HG03342 (cell line): Measurements from ENCODE around the gene WDR70.
"Not testable (repeated sequence)": the region's sequence is repeated elsewhere in the genome, so short reads cannot be mapped to it uniquely, and the experiment has no call there.

Experiments
- ATAC-seq: cut with Tn5 transposase; IDR thresholded peaks from one replicate; pipeline ENCODE4 v1.9.1; 2021; ENCODE audit warnings: mild to moderate bottlenecking, moderate library complexity; ENCODE audit not compliant: unreplicated experiment

The WDR70 gene

DNA sequence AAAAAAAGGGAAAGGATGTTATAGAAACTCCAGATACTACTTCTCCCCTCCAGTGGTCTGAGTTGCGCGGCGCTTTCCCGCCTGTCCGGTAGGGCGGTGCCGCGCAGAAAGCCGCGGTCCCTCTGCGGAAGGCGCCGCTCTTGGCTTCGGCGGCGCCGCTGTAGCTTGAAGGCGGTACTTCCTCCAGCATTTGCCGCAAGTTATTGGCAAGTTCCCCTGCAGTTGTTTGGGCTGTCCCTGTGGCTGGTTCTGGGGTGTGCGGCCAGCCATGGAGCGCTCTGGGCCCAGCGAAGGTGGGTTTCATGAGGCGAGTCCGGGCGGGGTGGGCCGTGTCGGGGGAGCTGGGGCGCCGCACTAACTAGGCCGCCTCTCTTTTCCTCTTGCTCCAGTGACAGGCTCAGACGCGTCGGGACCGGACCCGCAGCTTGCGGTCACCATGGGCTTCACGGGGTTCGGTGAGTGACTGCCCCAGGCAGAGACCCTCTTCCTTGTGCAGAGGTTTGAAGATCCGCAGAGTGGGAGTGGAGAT is at the start of gene WDR70:
Gene WDR70 (plus strand): TSS at position 219 of the 529 bp plus-strand sequence. CDS start 50 bp downstream, at position 269.
- peak; percentile 98 for ATAC-seq

DNA sequence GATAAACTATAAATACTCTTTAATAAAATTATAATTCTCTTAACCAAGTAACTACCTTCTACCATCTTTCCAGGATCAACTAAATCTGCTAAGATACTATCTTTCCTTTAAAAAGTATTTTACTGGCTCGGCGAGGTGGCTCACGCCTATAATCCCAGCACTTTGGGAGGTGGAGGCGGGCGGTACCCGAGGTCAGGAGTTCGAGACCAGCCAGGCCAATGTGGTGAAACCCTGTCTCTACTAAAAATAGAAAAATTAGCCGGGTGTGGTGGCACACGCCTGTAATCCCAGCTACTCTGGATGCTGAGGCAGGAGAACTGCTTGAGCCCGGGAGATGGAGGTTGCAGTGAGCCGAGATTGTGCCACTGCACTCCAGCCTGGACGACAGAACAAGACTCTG is 44.4 kb upstream of the WDR70 start:
- not testable (repeated sequence) for ATAC-seq

DNA sequence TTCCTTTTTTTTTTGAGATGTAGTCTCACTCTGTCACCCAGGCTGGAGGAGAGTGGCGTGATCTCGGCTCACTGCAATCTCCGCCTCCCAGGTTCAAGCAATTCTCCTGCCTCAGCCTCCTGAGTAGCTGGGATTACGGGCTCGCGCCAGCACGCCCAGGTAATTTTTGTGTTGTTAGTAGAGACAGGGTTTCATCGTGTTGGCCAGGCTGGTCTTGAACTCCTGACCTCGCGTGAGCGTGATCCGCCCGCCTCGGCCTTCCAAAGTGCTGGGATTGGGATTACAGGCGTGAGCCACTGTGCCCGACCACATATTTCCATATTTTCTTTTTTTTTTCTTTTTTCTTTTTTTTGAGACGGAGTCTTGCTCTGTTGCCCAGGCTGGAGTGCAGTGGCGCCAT is 36.4 kb upstream of the WDR70 start:
- not testable (repeated sequence) for ATAC-seq

DNA sequence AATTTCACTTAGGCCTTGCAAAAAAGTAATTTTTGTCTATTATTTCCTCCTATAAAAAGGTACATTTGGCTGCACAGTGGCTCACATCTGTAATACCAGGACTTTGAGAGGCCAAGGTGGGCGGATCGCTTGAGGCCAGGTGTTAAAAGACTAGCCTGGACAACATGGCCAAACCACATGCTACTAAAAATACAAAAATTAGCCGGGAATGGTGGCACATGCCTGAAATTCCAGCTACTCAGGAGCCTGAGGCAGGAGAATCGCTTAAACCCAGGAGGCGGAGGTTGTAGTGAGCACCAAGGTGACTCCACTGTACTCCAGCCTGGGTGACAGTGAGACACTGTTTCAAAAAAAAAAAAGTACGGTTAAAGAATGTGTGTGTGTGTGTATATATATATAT is 24.0 kb upstream of the WDR70 start:
- ATAC-seq, result no peak

DNA sequence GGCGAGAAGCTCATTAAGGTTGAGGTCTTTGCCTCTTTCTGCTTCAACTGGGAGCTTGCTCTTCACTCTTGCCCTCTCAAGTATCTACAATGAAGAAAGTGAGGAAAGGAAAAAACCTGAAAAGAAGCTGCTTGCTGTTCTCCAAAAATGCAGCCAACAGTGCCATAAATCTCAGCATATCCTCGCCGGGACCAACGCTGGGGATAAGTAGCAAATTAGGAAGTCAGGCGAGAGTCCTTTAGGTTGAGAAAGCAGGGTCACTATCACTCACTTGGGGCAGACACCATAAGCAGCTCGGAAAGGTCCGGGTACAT is 8.6 kb upstream of the WDR70 start:
- peak; percentile 55 for ATAC-seq

GRCh38 chr5:37370864-37371726 is 8.0 kb upstream of the WDR70 start, which contains the start of gene NUP155:
Gene NUP155, minus strand, starts transcription at chr5:37371106. Its CDS starts 129 bp downstream, at chr5:37370977.
- ATAC-seq, result peak; percentile 93

GRCh38 chr5:37375091-37375490 is 4.0 kb upstream of the WDR70 start:
- no peak for ATAC-seq

DNA sequence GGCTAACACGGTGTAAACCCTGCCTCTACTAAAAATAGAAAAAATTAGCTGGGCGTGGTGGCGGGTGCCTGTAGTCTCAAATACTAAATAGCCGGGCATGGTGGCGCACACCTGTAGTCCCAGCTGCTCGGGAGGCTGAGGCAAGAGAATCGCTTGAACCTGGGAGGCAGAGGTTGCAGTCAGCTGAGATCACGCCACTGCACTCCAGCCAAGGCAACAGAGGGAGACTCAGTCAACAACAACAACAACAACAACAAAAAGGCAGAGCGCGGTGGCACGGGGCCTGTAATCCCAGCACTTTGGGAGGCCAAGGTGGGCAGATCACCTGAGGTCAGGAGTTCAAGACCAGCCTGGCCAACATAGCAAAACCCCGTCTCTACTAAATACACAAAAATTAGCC is 1.1 kb upstream of the WDR70 start:
- not testable (repeated sequence) for ATAC-seq

DNA sequence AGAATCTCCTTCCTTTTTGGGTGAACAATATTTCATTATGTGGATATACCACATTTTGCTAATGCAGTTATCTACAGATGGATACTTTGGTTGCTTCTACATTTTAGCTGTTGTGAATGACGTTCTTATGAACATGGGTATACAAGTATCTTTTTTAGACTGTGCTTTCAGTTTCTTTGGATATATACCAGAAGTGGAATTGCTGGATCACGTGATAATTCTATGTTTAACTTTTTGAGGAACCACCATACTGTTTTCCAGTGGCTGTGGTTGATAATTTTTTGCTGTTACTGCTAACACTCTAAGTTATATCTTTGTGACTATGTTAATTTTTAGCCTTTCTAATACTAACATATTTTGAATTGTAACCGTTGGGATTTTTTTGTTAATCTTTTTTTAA is 12.5 kb downstream of the WDR70 start:
- no peak for ATAC-seq

GRCh38 chr5:37396352-37396751 is 17.2 kb downstream of the WDR70 start:
- no peak for ATAC-seq

- no peak for ATAC-seq
These were observed 21.4 kb downstream of the WDR70 start for GRCh38 chr5:37400501-37400900.

- ATAC-seq, result no peak
These were observed 33.4 kb downstream of the WDR70 start for GRCh38 chr5:37412515-37412914.

GRCh38 chr5:37415456-37415855 is 36.3 kb downstream of the WDR70 start:
- ATAC-seq, result not testable (repeated sequence)

- ATAC-seq, result no peak
These were observed 38.2 kb downstream of the WDR70 start for GRCh38 chr5:37417347-37417746.

DNA sequence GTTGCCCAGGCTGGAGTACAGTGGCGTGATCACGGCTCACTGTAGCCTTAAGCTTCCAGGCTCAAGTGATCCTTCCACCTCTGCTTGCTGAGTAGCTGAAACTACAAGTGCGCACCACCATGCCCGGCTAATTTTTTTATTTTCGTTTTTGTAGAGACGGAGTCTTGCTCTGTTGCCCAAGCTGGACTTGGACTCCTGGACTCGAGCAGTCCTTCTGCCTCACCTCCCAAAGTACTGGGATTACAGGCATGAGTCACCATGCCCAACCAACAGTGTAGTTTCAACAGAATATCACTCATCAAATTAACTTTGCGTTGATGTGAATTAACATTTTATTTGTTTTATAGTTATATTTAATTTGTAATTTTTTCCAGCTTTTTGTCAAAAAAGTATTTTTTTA is 45.3 kb downstream of the WDR70 start:
- no peak for ATAC-seq

DNA sequence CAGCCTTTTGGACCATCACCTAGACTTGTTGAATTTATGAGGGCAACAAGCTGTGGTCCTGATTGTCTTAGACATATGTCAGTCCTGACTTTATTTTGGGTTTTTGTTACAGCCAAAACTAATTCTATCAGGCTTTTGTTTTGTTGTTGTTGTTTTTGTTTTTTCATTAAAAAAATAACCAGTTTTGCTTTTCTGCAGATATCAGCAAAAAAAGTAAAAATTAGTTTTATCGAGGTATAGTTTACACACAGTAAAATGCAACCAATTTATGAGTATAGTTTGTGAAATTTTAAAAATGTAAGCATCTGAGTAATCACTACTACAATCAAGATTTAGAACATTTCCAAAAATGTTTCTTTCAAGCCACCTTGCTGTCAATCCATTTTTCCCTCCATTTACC is 48.9 kb downstream of the WDR70 start:
- no peak for ATAC-seq

GRCh38 chr5:37435261-37435660 is 56.1 kb downstream of the WDR70 start:
- ATAC-seq, result no peak

DNA sequence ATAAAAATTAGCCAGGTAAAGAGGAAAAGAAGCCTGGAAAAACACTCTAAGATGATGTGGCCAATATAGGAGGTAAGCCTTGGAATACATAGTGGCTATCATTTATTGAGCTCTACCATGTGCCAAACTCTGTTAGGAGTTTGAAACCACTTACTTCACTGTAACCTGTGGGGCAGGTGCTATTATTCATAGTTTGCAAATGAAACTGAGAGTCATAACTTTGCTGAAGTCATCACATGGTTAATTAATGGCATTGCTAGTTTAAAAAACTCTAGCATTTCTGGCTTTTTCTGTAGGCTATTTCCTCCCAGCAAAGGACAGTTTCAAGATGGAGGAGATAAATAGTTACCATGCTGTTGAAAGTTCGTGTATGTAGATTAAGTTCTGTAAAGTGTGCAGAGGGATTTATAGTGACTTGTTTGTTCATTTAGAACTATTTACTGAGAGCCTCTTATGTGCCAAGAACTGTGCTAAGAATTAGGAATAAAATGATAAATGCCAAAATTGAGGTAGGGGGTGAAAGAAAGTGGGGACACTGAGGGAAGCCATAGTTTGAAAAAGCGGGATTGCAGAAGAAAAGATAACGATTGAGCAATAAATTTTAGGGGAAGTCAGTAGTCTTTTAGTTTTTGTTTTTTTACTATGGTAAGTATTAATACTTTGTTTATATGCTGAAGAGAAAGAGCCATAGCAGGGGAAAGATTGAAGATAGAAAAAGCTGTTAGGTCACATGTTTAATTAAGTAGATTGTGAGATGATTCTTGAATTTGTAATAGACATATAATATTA is 57.2 kb downstream of the WDR70 start:
- ATAC-seq, result no peak

DNA sequence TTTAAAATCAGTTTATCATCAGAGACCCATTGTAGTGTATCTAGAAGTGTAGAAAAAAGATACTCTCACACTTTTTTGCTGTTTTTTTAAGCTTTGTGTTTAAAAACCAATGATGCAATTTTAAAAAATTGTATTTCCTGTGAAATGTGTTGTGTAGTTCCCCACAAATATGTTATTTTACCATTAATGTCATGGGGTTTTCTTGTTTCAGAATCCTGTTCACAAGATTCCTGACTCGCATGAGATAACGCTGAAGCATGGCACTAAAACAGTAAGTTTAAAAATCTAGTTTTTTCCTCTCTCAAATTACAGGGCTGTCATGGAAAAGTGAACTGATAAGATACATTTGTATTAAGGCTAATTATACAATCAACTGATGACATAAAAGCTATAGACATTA is 58.6 kb downstream of the WDR70 start:
- no peak for ATAC-seq

GRCh38 chr5:37445783-37446182 is 66.7 kb downstream of the WDR70 start:
- ATAC-seq, result not testable (repeated sequence)

- ATAC-seq, result no peak
These were observed 69.8 kb downstream of the WDR70 start for GRCh38 chr5:37448941-37449340.

- ATAC-seq, result not testable (repeated sequence)
These were observed 72.9 kb downstream of the WDR70 start for GRCh38 chr5:37451991-37452390.
